ENCODE measurements around the gene FBP2. TPM values are rescaled to one million over a fixed set of nuclear protein-coding genes. Genes with fewer than 3 reads are reported as not detected.
"Not testable (repeated sequence)": the region's sequence is repeated elsewhere in the genome, so short reads cannot be mapped to it uniquely, and the experiment has no call there.

FBP2 gene
- total RNA-seq, 4 donors from 2014 or later = 1.5 TPM; not detected in 3

DNA sequence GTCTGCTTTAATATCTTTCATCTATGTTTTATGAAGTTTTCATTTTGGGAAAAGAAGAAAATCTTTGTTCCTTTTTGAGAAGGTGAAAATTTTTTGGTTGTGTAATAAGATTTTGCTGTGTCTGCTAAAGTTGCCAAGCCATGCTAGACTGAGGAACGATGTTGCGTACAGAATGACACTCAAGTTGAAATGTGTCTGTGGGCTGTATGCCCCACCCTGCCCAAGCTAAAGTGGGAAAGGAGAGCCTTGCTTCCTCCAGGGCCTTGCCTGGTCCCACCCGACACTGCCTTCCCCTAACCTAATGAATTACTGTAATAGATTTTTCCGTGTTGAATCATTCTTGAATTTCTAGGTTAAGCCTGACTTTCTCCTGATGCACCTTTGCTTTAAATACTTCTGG, 36.2 kb downstream of the FBP2 start:
- 58 to 69% methylated on average over 4 of the region's 4 CpGs for WGBS, 2 donors
- H3K4me3 ChIP-seq (ENCODE audit: low read depth, poor library complexity, severe bottlenecking) = no peak overlapping the region
- TF ChIP-seq, protein P1, sequence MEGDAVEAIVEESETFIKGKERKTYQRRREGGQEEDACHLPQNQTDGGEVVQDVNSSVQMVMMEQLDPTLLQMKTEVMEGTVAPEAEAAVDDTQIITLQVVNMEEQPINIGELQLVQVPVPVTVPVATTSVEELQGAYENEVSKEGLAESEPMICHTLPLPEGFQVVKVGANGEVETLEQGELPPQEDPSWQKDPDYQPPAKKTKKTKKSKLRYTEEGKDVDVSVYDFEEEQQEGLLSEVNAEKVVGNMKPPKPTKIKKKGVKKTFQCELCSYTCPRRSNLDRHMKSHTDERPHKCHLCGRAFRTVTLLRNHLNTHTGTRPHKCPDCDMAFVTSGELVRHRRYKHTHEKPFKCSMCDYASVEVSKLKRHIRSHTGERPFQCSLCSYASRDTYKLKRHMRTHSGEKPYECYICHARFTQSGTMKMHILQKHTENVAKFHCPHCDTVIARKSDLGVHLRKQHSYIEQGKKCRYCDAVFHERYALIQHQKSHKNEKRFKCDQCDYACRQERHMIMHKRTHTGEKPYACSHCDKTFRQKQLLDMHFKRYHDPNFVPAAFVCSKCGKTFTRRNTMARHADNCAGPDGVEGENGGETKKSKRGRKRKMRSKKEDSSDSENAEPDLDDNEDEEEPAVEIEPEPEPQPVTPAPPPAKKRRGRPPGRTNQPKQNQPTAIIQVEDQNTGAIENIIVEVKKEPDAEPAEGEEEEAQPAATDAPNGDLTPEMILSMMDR (IDR thresholded peaks at IDR 0.05) = no peak
- no peak for TF ChIP-seq POLR2A (IDR thresholded peaks at IDR 0.05)
- no peak for DNase-seq (ENCODE audit: low spot score in 2 of 2)
- intact Hi-C loops (cut with DNase I; ENCODE audit: low total_unique reads) = no loop called here

DNA sequence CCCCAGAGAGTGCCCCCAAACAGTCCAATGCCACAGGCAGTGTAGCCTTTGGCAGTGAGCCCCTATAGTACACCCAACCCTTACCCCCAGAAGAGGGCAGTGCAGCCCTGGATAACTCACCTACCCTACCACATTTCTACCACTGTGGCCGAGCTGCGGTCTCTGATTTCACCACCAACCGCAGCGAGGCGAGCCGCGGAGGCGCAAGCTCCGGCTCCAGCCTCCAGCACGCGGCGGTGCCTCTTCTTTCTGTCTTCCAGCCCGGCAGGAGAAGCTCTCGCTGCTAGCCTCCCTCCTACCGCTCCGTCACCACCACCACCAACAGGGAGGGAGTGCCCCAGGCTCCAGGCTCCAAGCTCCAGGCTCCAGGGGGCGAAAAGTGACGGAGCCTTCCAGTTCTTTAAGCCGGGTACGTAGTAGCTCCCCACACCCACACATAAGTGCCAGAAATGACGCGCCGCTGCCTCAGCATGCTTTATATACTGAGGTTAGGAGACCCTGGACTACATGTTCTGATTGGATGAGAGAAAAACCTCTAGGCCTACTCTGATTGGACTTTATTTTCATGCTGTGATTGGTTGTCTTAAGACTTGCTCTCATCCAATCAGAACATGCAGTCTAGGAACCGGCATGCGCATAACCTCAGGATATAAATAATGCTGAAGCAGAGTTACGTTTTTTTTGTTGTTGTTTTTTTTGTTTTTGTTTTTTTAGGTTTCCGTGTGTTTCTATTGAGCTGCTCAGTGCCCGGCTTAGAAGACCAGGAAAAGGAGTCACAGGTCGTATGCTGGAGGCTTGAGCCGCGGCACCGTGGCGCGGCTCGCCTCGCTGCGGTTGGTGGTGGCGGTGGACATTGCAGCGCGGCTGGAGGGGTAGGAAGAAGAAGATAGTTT, 38.9 kb downstream of the FBP2 start, which contains the start of gene PCAT7:
Gene PCAT7 (plus strand): TSS at position 645 of the 893 bp plus-strand sequence.
- no peak for DNase-seq (ENCODE audit: low spot score in 2 of 2)
- TF ChIP-seq POLR2A (IDR thresholded peaks at IDR 0.05) = no peak
- TF ChIP-seq, protein P1 (IDR thresholded peaks at IDR 0.05) = no peak
- H3K4me3 ChIP-seq (ENCODE audit: low read depth, poor library complexity, severe bottlenecking) = no peak within 1 kb of the TSS
- WGBS, 2 donors = 87 to 88% methylated on average over 37 to 40 of the region's 40 CpGs
- intact Hi-C loops (cut with DNase I; ENCODE audit: low total_unique reads) = no loop called here

DNA sequence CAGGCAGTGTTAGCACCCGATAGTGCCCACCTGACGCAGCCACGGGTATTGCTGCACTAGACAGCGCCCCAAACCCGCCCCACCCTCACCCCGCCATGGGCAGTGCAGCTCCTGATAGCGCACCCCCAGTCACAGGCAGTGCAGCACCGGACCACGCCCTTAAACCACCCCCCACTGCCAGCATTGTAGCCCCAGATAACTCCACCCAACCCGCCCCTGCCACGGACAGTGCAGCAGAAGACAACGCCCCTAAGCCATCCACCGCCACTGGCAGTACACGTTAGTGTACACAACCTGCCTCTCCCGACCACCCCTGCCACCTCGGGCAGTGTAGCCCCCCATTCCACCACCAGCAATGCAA, 39.6 kb downstream of the FBP2 start:
- no peak overlapping the region for H3K4me3 ChIP-seq (ENCODE audit: low read depth, poor library complexity, severe bottlenecking)
- intact Hi-C loops (cut with DNase I; ENCODE audit: low total_unique reads) = no loop called here
- no peak for DNase-seq (ENCODE audit: low spot score in 2 of 2)
- 85 to 88% methylated on average over 16 of the region's 16 CpGs for WGBS, 2 donors
- TF ChIP-seq, protein P1 (IDR thresholded peaks at IDR 0.05) = no peak
- TF ChIP-seq POLR2A (IDR thresholded peaks at IDR 0.05) = no peak

DNA sequence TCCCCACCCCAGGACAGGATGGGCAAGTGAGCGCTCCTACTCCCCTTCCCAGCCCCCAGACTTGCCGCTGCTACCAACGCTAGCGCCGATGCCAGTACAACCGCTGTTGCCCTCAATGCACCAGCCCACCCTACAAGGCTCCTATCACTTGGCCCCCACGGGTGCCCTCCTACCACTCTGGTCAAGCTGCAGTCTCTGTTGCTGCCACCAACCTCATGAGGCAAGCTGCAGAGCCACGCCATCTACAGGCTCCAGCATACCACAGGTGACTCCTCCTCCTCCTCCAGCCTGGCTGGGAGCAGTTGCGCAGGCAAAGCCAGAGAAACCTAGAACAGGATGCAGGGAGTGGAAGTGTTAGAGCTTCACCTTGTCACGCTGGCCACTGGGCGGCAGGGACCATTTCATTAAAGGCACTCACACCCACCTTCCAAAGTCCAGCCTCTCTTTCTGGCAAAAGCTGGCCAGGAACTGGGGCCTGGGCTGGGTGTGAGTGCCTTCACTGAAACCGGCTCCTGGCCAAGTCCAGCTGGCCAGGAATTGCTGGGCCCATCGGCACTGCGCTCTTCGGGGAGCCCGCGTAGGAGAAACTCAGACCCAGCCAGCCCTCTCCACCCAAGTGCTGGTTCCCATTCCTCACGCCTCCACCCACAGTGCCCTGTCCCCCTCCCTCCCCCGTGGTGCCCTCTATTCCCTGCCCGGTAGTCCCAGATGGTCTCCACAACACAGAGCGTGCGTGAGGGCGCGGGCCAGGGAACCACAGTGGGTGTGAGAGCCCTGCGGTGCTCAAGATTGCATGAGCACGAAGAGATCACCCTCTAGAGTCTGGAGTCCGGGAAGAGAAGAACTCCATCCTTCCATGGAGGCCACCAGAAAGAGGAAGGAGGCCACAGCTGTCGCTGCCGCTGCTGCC, 40.3 kb downstream of the FBP2 start:
- TF ChIP-seq POLR2A (IDR thresholded peaks at IDR 0.05) = no peak
- TF ChIP-seq, protein P1 (IDR thresholded peaks at IDR 0.05) = no peak
- DNase-seq (ENCODE audit: low spot score in 2 of 2) = no peak
- intact Hi-C loops (cut with DNase I; ENCODE audit: low total_unique reads) = no loop called here
- H3K4me3 ChIP-seq (ENCODE audit: low read depth, poor library complexity, severe bottlenecking) = no peak overlapping the region
- 89 to 93% methylated on average over 27 to 29 of the region's 29 CpGs for WGBS, 2 donors

DNA sequence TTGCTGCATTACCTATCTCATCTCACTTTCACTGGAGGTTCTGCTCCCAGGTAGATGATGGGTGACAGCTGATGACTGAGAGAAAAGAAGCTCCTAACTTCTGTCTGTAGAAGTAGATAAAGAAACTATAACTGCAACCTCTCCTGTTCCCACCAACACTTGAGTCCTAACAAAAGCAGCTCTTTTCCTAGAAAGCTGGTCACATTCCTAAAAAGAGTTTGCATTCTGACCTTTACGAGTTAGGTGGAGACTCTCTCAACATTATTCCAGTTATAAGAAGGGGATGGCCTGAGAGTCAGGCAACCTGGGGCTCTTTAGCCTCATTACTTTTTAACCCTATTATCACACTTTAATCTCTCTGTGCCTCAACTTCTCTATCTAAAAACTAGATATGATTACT, 47.7 kb downstream of the FBP2 start:
- 69 to 74% methylated on average over 1 of the region's 1 CpG for WGBS, 2 donors
- TF ChIP-seq POLR2A (IDR thresholded peaks at IDR 0.05) = no peak
- TF ChIP-seq, protein P1 (IDR thresholded peaks at IDR 0.05) = no peak
- no peak overlapping the region for H3K4me3 ChIP-seq (ENCODE audit: low read depth, poor library complexity, severe bottlenecking)
- intact Hi-C loops (cut with DNase I; ENCODE audit: low total_unique reads) = no loop called here
- no peak for DNase-seq (ENCODE audit: low spot score in 2 of 2)

DNA sequence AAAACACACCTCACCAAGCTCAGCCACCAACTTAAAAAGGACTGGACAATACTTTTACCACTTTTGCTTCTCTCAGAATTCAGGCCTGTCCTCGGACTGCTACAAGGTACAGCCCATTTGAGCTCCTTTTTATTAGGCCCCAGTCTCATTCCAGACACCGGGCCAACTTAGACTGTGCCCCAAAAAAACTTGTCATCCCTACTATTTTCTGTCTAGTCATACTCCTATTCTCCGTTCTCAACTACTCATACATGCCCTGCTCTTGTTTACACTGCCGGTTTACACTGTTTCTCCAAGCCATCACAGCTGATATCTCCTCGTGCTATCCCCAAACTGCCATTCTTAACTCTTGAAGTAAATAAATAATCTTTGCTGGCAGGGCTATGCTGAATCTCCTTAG, 49.3 kb downstream of the FBP2 start:
- 84 to 94% methylated on average over 4 to 5 of the region's 5 CpGs for WGBS, 2 donors
- H3K4me3 ChIP-seq (ENCODE audit: low read depth, poor library complexity, severe bottlenecking); intact Hi-C loops (cut with DNase I; ENCODE audit: low total_unique reads); DNase-seq (ENCODE audit: low spot score in 2 of 2): not testable (repeated sequence)

Data from lower leg skin (tissue), 4 donors.